Astrocyte (in vitro differentiated cells and primary cell): Measurements from ENCODE around the gene TRMT1L. TPM values are rescaled to one million over a fixed set of nuclear protein-coding genes. Genes with fewer than 3 reads are reported as not detected.

Source experiments
- DNase-seq: peaks from one replicate; pipeline ENCODE4 v3.0.0-alpha.2; 2010; ENCODE audit warnings: low read depth
- FAIRE-seq: peaks from 2 replicates; lab custom pipeline; 2011; peaks lifted over from hg19 to GRCh38; lab: Jason Lieb, UNC
- H2AFZ ChIP-seq: 2 replicates; pipeline ENCODE4 v1.6.0; 2012; ENCODE audit warnings: low read depth, low read length, inconsistent platforms
- H3K27ac ChIP-seq: 2 replicates; pipeline ENCODE4 v1.5.1; 2011; ENCODE audit warnings: low read depth, low read length, inconsistent platforms
- H3K27me3 ChIP-seq: 2 replicates; pipeline ENCODE4 v1.6.0; 2011; ENCODE audit warnings: low read length, inconsistent platforms; ENCODE audit not compliant: insufficient read depth
- H3K36me3 ChIP-seq: 2 replicates; pipeline ENCODE4 v1.5.1; 2011; ENCODE audit warnings: low read length, inconsistent platforms; ENCODE audit not compliant: insufficient read depth
- H3K4me1 ChIP-seq: 2 replicates; pipeline ENCODE4 v1.5.1; 2011; ENCODE audit warnings: low read length, inconsistent platforms; ENCODE audit not compliant: insufficient read depth
- H3K4me2 ChIP-seq: 2 replicates; pipeline ENCODE4 v1.6.0; 2012; ENCODE audit warnings: low read length, inconsistent platforms
- H3K4me3 ChIP-seq: 2 replicates; pipeline ENCODE4 v1.5.1; 2011; ENCODE audit warnings: low read depth, mild to moderate bottlenecking, low read length, inconsistent platforms; ENCODE audit not compliant: insufficient read depth
- H3K79me2 ChIP-seq: 2 replicates; pipeline ENCODE4 v1.6.0; 2012; ENCODE audit warnings: mild to moderate bottlenecking, low read length, inconsistent platforms; ENCODE audit not compliant: insufficient read depth
- H3K9ac ChIP-seq: 2 replicates; pipeline ENCODE4 v1.6.0; 2012; ENCODE audit warnings: mild to moderate bottlenecking, low read length, inconsistent platforms
- H3K9me3 ChIP-seq: 2 replicates; pipeline ENCODE4 v1.5.1; 2012; ENCODE audit warnings: low read depth, mild to moderate bottlenecking, low read length, inconsistent platforms; ENCODE audit not compliant: insufficient read depth
- H4K20me1 ChIP-seq: 2 replicates; pipeline ENCODE4 v1.6.0; 2012; ENCODE audit warnings: low read length, inconsistent platforms; ENCODE audit not compliant: insufficient read depth
- H3K27ac Mint-ChIP-seq: one replicate; pipeline ENCODE4 v1.8.0; 2021; ENCODE audit warnings: mild to moderate bottlenecking, mixed read lengths; ENCODE audit not compliant: unreplicated experiment
- H3K27me3 Mint-ChIP-seq: one replicate; pipeline ENCODE4 v1.8.0; 2021; ENCODE audit warnings: low read depth, mixed read lengths; ENCODE audit not compliant: unreplicated experiment
- H3K36me3 Mint-ChIP-seq: one replicate; pipeline ENCODE4 v1.8.0; 2021; ENCODE audit warnings: low read depth, mixed read lengths; ENCODE audit not compliant: unreplicated experiment
- H3K4me1 Mint-ChIP-seq: one replicate; pipeline ENCODE4 v1.8.0; 2021; ENCODE audit warnings: low read depth, mixed read lengths; ENCODE audit not compliant: unreplicated experiment
- H3K4me3 Mint-ChIP-seq: one replicate; pipeline ENCODE4 v1.8.0; 2021; ENCODE audit warnings: mild to moderate bottlenecking, moderate library complexity, mixed read lengths; ENCODE audit not compliant: unreplicated experiment
- H3K9me3 Mint-ChIP-seq: one replicate; pipeline ENCODE4 v1.8.0; 2021; ENCODE audit warnings: mild to moderate bottlenecking, mixed read lengths; ENCODE audit not compliant: unreplicated experiment
- CTCF ChIP-seq: IDR thresholded peaks from 2 replicates; pipeline ENCODE4 v1.5.1; 2011; ENCODE audit warnings: low read depth, mild to moderate bottlenecking, inconsistent platforms, low read length, moderate library complexity; ENCODE audit not compliant: insufficient read depth
- EZH2 ChIP-seq: IDR thresholded peaks from 2 replicates; pipeline ENCODE4 v1.6.1; 2012; ENCODE audit warnings: mild to moderate bottlenecking, low read length, inconsistent platforms; ENCODE audit not compliant: insufficient read depth
- total RNA-seq: library from RNA; stranded (reverse); gene quantifications from 2 replicates; pipeline ENCODE4 v1.2.1, GENCODE V29; 2021

The TRMT1L gene
- total RNA-seq, 1 donor from 2014 or later, result 17.0 TPM

- H3K9me3 Mint-ChIP-seq, result peaks cover 7% of the 10 kb centered on the region
- H3K9ac ChIP-seq, result no peak overlapping the region
- no peak for FAIRE-seq
- no peak overlapping the region for H3K4me2 ChIP-seq
- no peaks in the 10 kb centered on the region for H4K20me1 ChIP-seq
- H3K36me3 ChIP-seq, result peaks cover 4% of the 10 kb centered on the region
- no peak overlapping the region for H3K27ac Mint-ChIP-seq
- H3K9me3 ChIP-seq, result no peaks in the 10 kb centered on the region
- H3K79me2 ChIP-seq, result no peaks in the 10 kb centered on the region
- no peaks in the 10 kb centered on the region for H3K27me3 ChIP-seq
- no peak for DNase-seq
- H3K4me3 Mint-ChIP-seq, result no peak overlapping the region
- H3K4me1 ChIP-seq, result no peaks in the 10 kb centered on the region
- TF ChIP-seq EZH2 (no peak), CTCF (no peak)
- no peak overlapping the region for H2AFZ ChIP-seq
- no peak overlapping the region for H3K27ac ChIP-seq
- no peaks in the 10 kb centered on the region for H3K27me3 Mint-ChIP-seq
- H3K4me1 Mint-ChIP-seq, result no peaks in the 10 kb centered on the region
- peaks cover 18% of the 10 kb centered on the region for H3K36me3 Mint-ChIP-seq
- H3K4me3 ChIP-seq, result no peak overlapping the region
These were observed 52.7 kb downstream of the TRMT1L start for GRCh38 chr1:185104083-185104482.

DNA sequence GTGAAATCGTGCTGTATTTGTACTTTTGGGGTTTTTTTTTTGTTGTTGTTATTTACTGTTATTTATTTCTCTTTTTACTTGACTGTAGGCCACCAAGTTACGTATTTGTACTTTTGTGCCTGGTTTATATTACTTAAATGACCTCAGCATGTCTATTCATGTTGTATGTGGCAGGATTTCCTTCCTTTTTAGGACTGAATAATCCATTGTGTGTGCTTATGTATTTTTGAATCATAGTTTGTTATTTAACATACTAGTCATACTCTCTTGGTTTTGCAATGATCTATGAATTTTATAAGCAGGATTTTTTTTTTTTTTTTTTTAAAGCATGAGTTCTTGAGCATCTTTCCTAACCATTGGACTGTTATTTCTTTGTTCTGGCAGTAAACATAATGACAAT, 60.2 kb downstream of the TRMT1L start:
- H3K4me3 ChIP-seq, result no peak overlapping the region
- no peak for FAIRE-seq
- no peak for DNase-seq
- no peaks in the 10 kb centered on the region for H4K20me1 ChIP-seq
- H3K4me1 ChIP-seq, result no peaks in the 10 kb centered on the region
- no peak overlapping the region for H3K27ac ChIP-seq
- no peaks in the 10 kb centered on the region for H3K27me3 ChIP-seq
- Mint-ChIP-seq H3K36me3 (peaks cover 13% of the 10 kb centered on the region), H3K4me1 (no peaks in the 10 kb centered on the region), H3K9me3 (no peaks in the 10 kb centered on the region), H3K27me3 (no peaks in the 10 kb centered on the region), H3K4me3 (no peak overlapping the region), H3K27ac (no peak overlapping the region)
- H2AFZ ChIP-seq, result no peak overlapping the region
- H3K4me2 ChIP-seq, result no peak overlapping the region
- peaks cover 4% of the 10 kb centered on the region for H3K36me3 ChIP-seq
- no peaks in the 10 kb centered on the region for H3K79me2 ChIP-seq
- no peak for TF ChIP-seq CTCF
- TF ChIP-seq EZH2, result no peak
- no peaks in the 10 kb centered on the region for H3K9me3 ChIP-seq
- no peak overlapping the region for H3K9ac ChIP-seq

DNA sequence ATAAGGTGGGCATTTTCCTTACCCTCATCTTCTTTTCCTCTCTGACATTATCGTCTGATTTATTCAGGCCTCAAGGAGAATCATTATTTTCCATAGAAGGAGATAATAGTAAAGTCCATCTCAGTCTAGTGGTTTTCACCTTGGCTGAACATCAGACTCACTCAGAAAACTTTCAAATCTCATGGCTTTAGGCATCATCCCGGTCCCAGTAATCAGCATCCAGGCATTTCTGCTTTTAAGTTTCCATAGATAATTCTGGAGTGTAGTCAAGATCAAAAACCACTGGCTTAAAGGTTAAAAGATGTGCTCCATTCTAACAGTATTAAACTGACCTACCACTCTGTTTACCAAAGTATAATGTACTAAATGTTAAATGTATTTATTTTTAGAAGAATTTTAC, 62.0 kb downstream of the TRMT1L start:
- Histone ChIP-seq H3K9me3 (no peaks in the 10 kb centered on the region), H3K27ac (no peak overlapping the region), H4K20me1 (no peaks in the 10 kb centered on the region), H2AFZ (no peak overlapping the region), H3K4me2 (no peak overlapping the region), H3K9ac (no peak overlapping the region), H3K27me3 (no peaks in the 10 kb centered on the region), H3K79me2 (no peaks in the 10 kb centered on the region), H3K4me3 (no peak overlapping the region), H3K4me1 (no peaks in the 10 kb centered on the region), H3K36me3 (peaks cover 2% of the 10 kb centered on the region)
- no peak overlapping the region for H3K27ac Mint-ChIP-seq
- H3K27me3 Mint-ChIP-seq, result no peaks in the 10 kb centered on the region
- H3K4me3 Mint-ChIP-seq, result no peak overlapping the region
- FAIRE-seq (no peak), DNase-seq (no peak)
- no peaks in the 10 kb centered on the region for H3K4me1 Mint-ChIP-seq
- H3K9me3 Mint-ChIP-seq, result no peaks in the 10 kb centered on the region
- peaks cover 10% of the 10 kb centered on the region for H3K36me3 Mint-ChIP-seq
- TF ChIP-seq EZH2, result no peak
- TF ChIP-seq CTCF, result no peak
